Skin epidermis (tissue), 12 donors: ENCODE results near the gene TRIM36.

ENCODE experiments used
- H3K27ac ChIP-seq, 21 experiments: fragments of 200-600 bp; sonication (generic) in 11 of 21; one replicate each; pipeline ENCODE4 v1.5.0; 2020; ENCODE audit warnings: mild to moderate bottlenecking in 3 of 21, inconsistent platforms in 2 of 21, moderate library complexity in 2 of 21
- H3K4me3 ChIP-seq, 7 experiments: fragments of 200-600 bp; sonication (generic) in 2 of 7; one replicate each; pipeline ENCODE4 v1.5.0; 2020; ENCODE audit warnings: inconsistent platforms in 2 of 7, mild to moderate bottlenecking in 2 of 7, moderate library complexity in 1 of 7

The TRIM36 gene

GRCh38 chr5:115096034-115096769 lies 73.5 kb downstream of the TRIM36 start:
- H3K27ac ChIP-seq, result no peak overlapping the region

GRCh38 chr5:115087951-115088350 lies 81.8 kb downstream of the TRIM36 start:
- Histone ChIP-seq H3K27ac (no peak overlapping the region), H3K4me3 (no peak overlapping the region)

More at GRCh38 chr5:115096034-115096769, 73.5 kb downstream of the TRIM36 start:
- no peak overlapping the region for H3K4me3 ChIP-seq

GRCh38 chr5:115086473-115086872 lies 83.2 kb downstream of the TRIM36 start:
- H3K27ac ChIP-seq, result no peak overlapping the region
- H3K4me3 ChIP-seq, result no peak overlapping the region

GRCh38 chr5:115084246-115084793 lies 85.4 kb downstream of the TRIM36 start:
- H3K27ac ChIP-seq, result no peak overlapping the region
- H3K4me3 ChIP-seq, result no peak overlapping the region

GRCh38 chr5:115079924-115080623 lies 89.6 kb downstream of the TRIM36 start:
- Histone ChIP-seq H3K4me3 (no peak overlapping the region), H3K27ac (no peak overlapping the region)
